KMS-11 (cell line): ENCODE results near the gene EIF3K.

Experiments
- H2AFZ ChIP-seq: fragments of 200-600 bp; sonication (generic); 2 replicates; pipeline ENCODE4 v1.6.1; 2016; ENCODE audit warnings: antibody characterized with exemption, mixed run types, low read depth
- H3K27ac ChIP-seq: fragments of 200-600 bp; sonication (generic); 2 replicates; pipeline ENCODE4 v1.6.1; 2016; ENCODE audit warnings: mild to moderate bottlenecking, mixed run types
- H3K27me3 ChIP-seq: fragments of 200-600 bp; sonication (generic); 2 replicates; pipeline ENCODE4 v1.6.1; 2017; ENCODE audit warnings: mild to moderate bottlenecking, low read depth, mixed run types, moderate library complexity; ENCODE audit not compliant: insufficient read depth
- H3K36me3 ChIP-seq: fragments of 200-600 bp; sonication (generic); 2 replicates; pipeline ENCODE4 v1.6.1; 2017; ENCODE audit warnings: mild to moderate bottlenecking, mixed run types; ENCODE audit not compliant: insufficient read depth
- H3K4me1 ChIP-seq: fragments of 200-600 bp; sonication (generic); 2 replicates; pipeline ENCODE4 v1.6.1; 2016; ENCODE audit warnings: mild to moderate bottlenecking, low read depth, mixed run types; ENCODE audit not compliant: poor library complexity, severe bottlenecking
- H3K4me2 ChIP-seq: fragments of 200-600 bp; sonication (generic); 2 replicates; pipeline ENCODE4 v1.7.0; 2016; ENCODE audit warnings: mild to moderate bottlenecking, mixed run types
- H3K4me3 ChIP-seq: fragments of 200-600 bp; sonication (generic); IDR thresholded peaks from 2 replicates; pipeline ENCODE4 v1.6.1; 2017; ENCODE audit warnings: low read depth, low read length, mixed read lengths; ENCODE audit not compliant: insufficient read depth
- H3K79me2 ChIP-seq: fragments of 200-600 bp; sonication (generic); 2 replicates; pipeline ENCODE4 v1.6.1; 2016; ENCODE audit warnings: low read depth, mixed run types; ENCODE audit not compliant: insufficient read depth
- H3K9ac ChIP-seq: fragments of 200-600 bp; sonication (generic); 2 replicates; pipeline ENCODE4 v1.6.1; 2016; ENCODE audit warnings: mild to moderate bottlenecking, mixed run types
- H4K20me1 ChIP-seq: fragments of 200-600 bp; sonication (generic); 2 replicates; pipeline ENCODE4 v1.6.1; 2016; ENCODE audit warnings: mild to moderate bottlenecking, mixed run types; ENCODE audit not compliant: insufficient read depth
- CTCF ChIP-seq: fragments of 200-600 bp; sonication (generic); conservative IDR thresholded peaks from 2 replicates; pipeline ENCODE4 v1.6.1; 2017; ENCODE audit warnings: low read depth, mild to moderate bottlenecking, antibody characterized with exemption, low read length, moderate library complexity, mixed read lengths

Gene EIF3K

GRCh38 chr19:38665950-38666662 is 47.1 kb downstream of the EIF3K start:
- Histone ChIP-seq H3K79me2 (peaks cover 59% of the 10 kb centered on the region), H3K9ac (no peak overlapping the region), H3K4me3 (no peak overlapping the region), H3K4me1 (peaks cover 5% of the 10 kb centered on the region), H4K20me1 (no peaks in the 10 kb centered on the region), H3K36me3 (no peaks in the 10 kb centered on the region), H3K27ac (no peak overlapping the region), H3K27me3 (no peaks in the 10 kb centered on the region), H2AFZ (no peak overlapping the region), H3K4me2 (no peak overlapping the region)
- no peak for TF ChIP-seq CTCF

GRCh38 chr19:38666663-38667511 is 47.9 kb downstream of the EIF3K start:
- TF ChIP-seq CTCF = no peak
- Histone ChIP-seq H3K4me3 (no peak overlapping the region), H3K79me2 (peaks cover 59% of the 10 kb centered on the region), H3K27ac (no peak overlapping the region), H3K9ac (no peak overlapping the region), H3K4me2 (no peak overlapping the region), H3K27me3 (no peaks in the 10 kb centered on the region), H4K20me1 (no peaks in the 10 kb centered on the region), H2AFZ (no peak overlapping the region), H3K4me1 (peaks cover 5% of the 10 kb centered on the region), H3K36me3 (no peaks in the 10 kb centered on the region)

- no peaks in the 10 kb centered on the region for H3K36me3 ChIP-seq
- H4K20me1 ChIP-seq = no peaks in the 10 kb centered on the region
- no peak overlapping the region for H3K4me2 ChIP-seq
- peaks cover 55% of the 10 kb centered on the region for H3K79me2 ChIP-seq
- no peak overlapping the region for H3K27ac ChIP-seq
- TF ChIP-seq CTCF = no peak
- H3K9ac ChIP-seq = no peak overlapping the region
- no peak overlapping the region for H2AFZ ChIP-seq
- H3K4me3 ChIP-seq = no peak overlapping the region
- H3K27me3 ChIP-seq = no peaks in the 10 kb centered on the region
- peaks cover 5% of the 10 kb centered on the region for H3K4me1 ChIP-seq
Measured at GRCh38 chr19:38667661-38668171, 48.7 kb downstream of the EIF3K start.

- no peak overlapping the region for H3K9ac ChIP-seq
- H3K79me2 ChIP-seq = peaks cover 50% of the 10 kb centered on the region; the same call in 1 of the 2 replicates
- no peak overlapping the region for H3K4me3 ChIP-seq
- no peak overlapping the region for H3K27ac ChIP-seq
- H3K27me3 ChIP-seq = no peaks in the 10 kb centered on the region
- no peaks in the 10 kb centered on the region for H4K20me1 ChIP-seq
- H2AFZ ChIP-seq = no peak overlapping the region
- no peaks in the 10 kb centered on the region for H3K36me3 ChIP-seq
- no peak for TF ChIP-seq CTCF
- no peak overlapping the region for H3K4me2 ChIP-seq
- peaks cover 10% of the 10 kb centered on the region for H3K4me1 ChIP-seq
Measured at GRCh38 chr19:38669552-38669951, 50.6 kb downstream of the EIF3K start.
